GM12878 (cell line): ENCODE data around the gene CHRNA3. TPM values are rescaled to one million over a fixed set of nuclear protein-coding genes. Genes with fewer than 3 reads are reported as not detected.

Experiments used
- ATAC-seq: fragments of 200-7000 bp; cut with Tn5 transposase; 3 replicates; pipeline ENCODE4 v1.9.1; 2020; ENCODE audit warnings: mild to moderate bottlenecking, moderate library complexity
- BruUV-seq: library from RNA; stranded (reverse); fragments of 400-500 nt; replicated peaks from 2 replicates; lab custom pipeline; 2021; lab: Mats Ljungman, UMichigan
- CTCF ChIA-PET: fragments of 300-600 bp; sonication (Branson Sonifier 250); formaldehyde crosslinking; extraction: SDS; loops from one replicate; lab custom pipeline; 2021; ENCODE audit warnings: inconsistent platforms; lab: Yijun Ruan, JAX
- POLR2A ChIA-PET: fragments of 350-600 bp; formaldehyde crosslinking; extraction: SDS; loops from one replicate; lab custom pipeline; 2021; ENCODE audit warnings: inconsistent platforms; lab: Charles Lee
- RAD21 ChIA-PET: fragments of 300-600 bp; sonication (Branson Sonifier 250); formaldehyde crosslinking; loops from one replicate; lab custom pipeline; 2023; ENCODE audit warnings: antibody characterized with exemption; ENCODE audit not compliant: unreplicated experiment; lab: Charles Lee
- SMC1A ChIA-PET: fragments of 300-600 bp; sonication (Branson Sonifier 250); formaldehyde crosslinking; loops from one replicate; lab custom pipeline; 2023; ENCODE audit not compliant: unreplicated experiment, uncharacterized antibody; lab: Charles Lee
- DNase-seq: peaks from one replicate; pipeline ENCODE4 v3.0.0-alpha.2; 2011; ENCODE audit warnings: low read depth, low spot score
- FAIRE-seq: peaks from 3 replicates; lab custom pipeline; 2011; peaks lifted over from hg19 to GRCh38; lab: Jason Lieb, UNC
- H2AFZ ChIP-seq: 2 replicates; pipeline ENCODE4 v1.6.0; 2011; ENCODE audit warnings: low read depth, low read length, control low read depth; ENCODE audit not compliant: control insufficient read depth
- H3K27ac ChIP-seq: 2 replicates; pipeline ENCODE4 v1.5.1; 2011; ENCODE audit warnings: control low read depth; ENCODE audit not compliant: control insufficient read depth, insufficient read depth
- H3K27me3 ChIP-seq, 2 experiments: replicated peaks in 1 of 2; 2 replicates each; pipeline versions ENCODE4 v1.6.0 to v1.6.1; 2011; ENCODE audit warnings: low read length in 1 of 2; ENCODE audit not compliant: control insufficient read depth in 2 of 2, insufficient read depth in 2 of 2
- H3K36me3 ChIP-seq, 2 experiments: 2 replicates each; pipeline ENCODE4 v1.5.1; 2011; ENCODE audit warnings: low read length in 1 of 2; ENCODE audit not compliant: control insufficient read depth in 2 of 2, insufficient read depth in 2 of 2
- H3K4me1 ChIP-seq: 2 replicates; pipeline ENCODE4 v1.6.1; 2011; ENCODE audit warnings: mild to moderate bottlenecking, low read length, moderate library complexity, mixed read lengths; ENCODE audit not compliant: control insufficient read depth, insufficient read depth
- H3K4me2 ChIP-seq: 2 replicates; pipeline ENCODE4 v1.6.0; 2011; ENCODE audit warnings: control low read depth; ENCODE audit not compliant: control insufficient read depth, insufficient read depth
- H3K4me3 ChIP-seq: fragments of 200-600 bp; sonication (generic); 2 replicates; pipeline ENCODE4 v1.5.1; 2016
- H3K79me2 ChIP-seq: 2 replicates; pipeline ENCODE4 v1.6.0; 2011; ENCODE audit warnings: low read length; ENCODE audit not compliant: control insufficient read depth, insufficient read depth
- H3K9ac ChIP-seq: 2 replicates; pipeline ENCODE4 v1.8.0; 2011; ENCODE audit warnings: low read length, control low read depth, mixed read lengths; ENCODE audit not compliant: control insufficient read depth, insufficient read depth
- H3K9me3 ChIP-seq: replicated peaks from 3 replicates; pipeline ENCODE4 v1.5.1; 2011; ENCODE audit warnings: mild to moderate bottlenecking, low read length; ENCODE audit not compliant: control insufficient read depth, insufficient read depth
- H4K20me1 ChIP-seq: 2 replicates; pipeline ENCODE4 v1.6.0; 2011; ENCODE audit not compliant: control insufficient read depth, insufficient read depth
- CREB1 ChIP-seq: IDR thresholded peaks from 2 replicates; pipeline ENCODE4 v1.6.1; 2012; ENCODE audit warnings: low read depth, mild to moderate bottlenecking, inconsistent platforms
- CREM ChIP-seq: IDR thresholded peaks from 2 replicates; pipeline ENCODE4 v1.6.1; 2014; ENCODE audit warnings: antibody characterized with exemption, low read depth
- EED ChIP-seq: sonication (generic); IDR thresholded peaks from 2 replicates; pipeline ENCODE4 v1.6.1; 2016; ENCODE audit warnings: antibody characterized with exemption, low read depth
- FOXM1 ChIP-seq: IDR thresholded peaks from 2 replicates; pipeline ENCODE4 v1.6.1; 2012; ENCODE audit warnings: low read depth, mild to moderate bottlenecking, inconsistent platforms, low read length, moderate library complexity
- MEF2A ChIP-seq: IDR thresholded peaks from 2 replicates; pipeline ENCODE4 v1.6.1; 2011; ENCODE audit warnings: low read depth, mild to moderate bottlenecking, low read length, moderate library complexity; ENCODE audit not compliant: insufficient read depth
- SMARCA5 ChIP-seq: fragments of 450-650 bp; IDR thresholded peaks from 2 replicates; pipeline ENCODE4 v1.6.1; 2017; ENCODE audit warnings: mild to moderate bottlenecking
- ZNF274 ChIP-seq: IDR thresholded peaks from one replicate; pipeline ENCODE4 v1.8.0; 2011; ENCODE audit not compliant: insufficient read length, insufficient read depth
- WGBS: methylation state at CpG from one replicate; pipeline ENCODE4 v1.1.6; 2016; ENCODE audit warnings: low lambda C conversion rate; ENCODE audit not compliant: insufficient replicate concordance, insufficient coverage; ENCODE audit errors: missing lambda C conversion rate; 5-methylcytosine and 5-hydroxymethylcytosine counted together
- in situ Hi-C: fragments of 300-500 bp; cut with MboI; formaldehyde crosslinking; loops from 9 replicates; pipeline ENCODE4 v1.14.3; 2018; ENCODE audit warnings: mixed read lengths
- intact Hi-C: fragments of 100-400 bp; cut with micrococcal nuclease; formaldehyde crosslinking; loops from one replicate; pipeline ENCODE4 v1.14.2; 2022; ENCODE audit not compliant: unreplicated experiment
- polyA plus RNA-seq, 11 experiments: library from polyadenylated mRNA; depleted of rRNA in 4 of 11; unstranded in 6 of 11; stranded (reverse) in 5 of 11; fragments of >200 nt; fragmentation: Nextera tagmentation in 4 of 11; fragmentation: Illumina TruSeq in 1 of 11; extraction: Ambion mirVana in 4 of 11; extraction: Trizol in 1 of 11; gene quantifications; 1 replicate in 1 of 11; 2 replicates in 10 of 11; pipeline versions ENCODE4 v1.2.1 to v1.2.3, GENCODE V29; 2011 to 2016; ENCODE audit warnings: inconsistent platforms in 2 of 11, missing spikeins in 2 of 11, low read depth in 1 of 11
- total RNA-seq, 4 experiments: library from RNA; depleted of rRNA in 3 of 4; stranded (reverse); fragments of >200 nt in 3 of 4; fragmentation: Illumina TruSeq in 1 of 4; extraction: Trizol in 1 of 4; gene quantifications; 2 replicates each; pipeline versions ENCODE4 v1.2.1 to v1.2.3, GENCODE V29; 2013 to 2021
- TF ChIP-seq, protein P1 (sequence below): fragments of 450-650 bp; formaldehyde crosslinking; IDR thresholded peaks from 2 replicates; pipeline ENCODE4 v1.4.0; 2020; ENCODE audit warnings: mild to moderate bottlenecking, moderate library complexity

The CHRNA3 gene
- total and polyA plus RNA-seq, 10 of the 15 experiments (the other 5 are each of a cell fraction or from before 2014, with no cell fraction given), result 0.06 to 0.19 (median 0.09) TPM; not detected in 7

- no peak overlapping the region for H2AFZ ChIP-seq
- DNase-seq (no peak), FAIRE-seq (no peak), ATAC-seq (no peak)
- H3K4me2 ChIP-seq, result no peak overlapping the region
- no peaks in the 10 kb centered on the region for H3K4me1 ChIP-seq
- 16% methylated on average over 17 of the region's 17 CpGs for WGBS
- intact Hi-C loops, result no loop called here
- H3K36me3 ChIP-seq, result no peaks in the 10 kb centered on the region
- ChIA-PET RAD21 (no interaction called here), CTCF (interaction anchor here (0.6 to 1.3 kb wide), 2 partner anchors 85 to 131 kb away, joined by 3 to 6 read pairs; no protein-coding TSS in a partner anchor), POLR2A (no interaction called here), SMC1A (no interaction called here)
- no peak for TF ChIP-seq SMARCA5
- no peak for TF ChIP-seq MEF2A
- no peak for TF ChIP-seq CREB1
- TF ChIP-seq, protein P1, sequence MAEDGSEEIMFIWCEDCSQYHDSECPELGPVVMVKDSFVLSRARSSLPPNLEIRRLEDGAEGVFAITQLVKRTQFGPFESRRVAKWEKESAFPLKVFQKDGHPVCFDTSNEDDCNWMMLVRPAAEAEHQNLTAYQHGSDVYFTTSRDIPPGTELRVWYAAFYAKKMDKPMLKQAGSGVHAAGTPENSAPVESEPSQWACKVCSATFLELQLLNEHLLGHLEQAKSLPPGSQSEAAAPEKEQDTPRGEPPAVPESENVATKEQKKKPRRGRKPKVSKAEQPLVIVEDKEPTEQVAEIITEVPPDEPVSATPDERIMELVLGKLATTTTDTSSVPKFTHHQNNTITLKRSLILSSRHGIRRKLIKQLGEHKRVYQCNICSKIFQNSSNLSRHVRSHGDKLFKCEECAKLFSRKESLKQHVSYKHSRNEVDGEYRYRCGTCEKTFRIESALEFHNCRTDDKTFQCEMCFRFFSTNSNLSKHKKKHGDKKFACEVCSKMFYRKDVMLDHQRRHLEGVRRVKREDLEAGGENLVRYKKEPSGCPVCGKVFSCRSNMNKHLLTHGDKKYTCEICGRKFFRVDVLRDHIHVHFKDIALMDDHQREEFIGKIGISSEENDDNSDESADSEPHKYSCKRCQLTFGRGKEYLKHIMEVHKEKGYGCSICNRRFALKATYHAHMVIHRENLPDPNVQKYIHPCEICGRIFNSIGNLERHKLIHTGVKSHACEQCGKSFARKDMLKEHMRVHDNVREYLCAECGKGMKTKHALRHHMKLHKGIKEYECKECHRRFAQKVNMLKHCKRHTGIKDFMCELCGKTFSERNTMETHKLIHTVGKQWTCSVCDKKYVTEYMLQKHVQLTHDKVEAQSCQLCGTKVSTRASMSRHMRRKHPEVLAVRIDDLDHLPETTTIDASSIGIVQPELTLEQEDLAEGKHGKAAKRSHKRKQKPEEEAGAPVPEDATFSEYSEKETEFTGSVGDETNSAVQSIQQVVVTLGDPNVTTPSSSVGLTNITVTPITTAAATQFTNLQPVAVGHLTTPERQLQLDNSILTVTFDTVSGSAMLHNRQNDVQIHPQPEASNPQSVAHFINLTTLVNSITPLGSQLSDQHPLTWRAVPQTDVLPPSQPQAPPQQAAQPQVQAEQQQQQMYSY, result no peak
- TF ChIP-seq CREM, result no peak
- no peak for TF ChIP-seq FOXM1
- TF ChIP-seq ZNF274, result no peak
- TF ChIP-seq EED, result no peak
- no peaks in the 10 kb centered on the region for H3K79me2 ChIP-seq
- H3K4me3 ChIP-seq, result no peak overlapping the region
- no peak overlapping the region for H3K27ac ChIP-seq
- in situ Hi-C loops, result no loop called here
- H4K20me1 ChIP-seq, result no peaks in the 10 kb centered on the region
- peaks cover 0 to 5% of the 10 kb centered on the region in 2 experiments; a peak in 3 of 4 replicates for H3K27me3 ChIP-seq
- no peaks in the 10 kb centered on the region for H3K9me3 ChIP-seq
- no TSS peak for BruUV-seq
- H3K9ac ChIP-seq, result no peak overlapping the region
Measured at GRCh38 chr15:78624651-78625590, 4.1 kb upstream of the CHRNA3 start.
